Liver (tissue), 9 donors: Measurements from ENCODE around the gene MS4A4E. TPM values are rescaled to one million over a fixed set of nuclear protein-coding genes. Genes with fewer than 3 reads are reported as not detected.
"Not testable (repeated sequence)": the region's sequence is repeated elsewhere in the genome, so short reads cannot be mapped to it uniquely, and the experiment has no call there.

ENCODE experiments used
- DNase-seq: peaks from one replicate; pipeline ENCODE4 v3.0.0-alpha.2; 2017; ENCODE audit warnings: low spot score
- H3K27ac ChIP-seq, 2 donors: one replicate each; pipeline ENCODE4 v1.7.0; 2013; ENCODE audit warnings: inconsistent platforms in 2 of 2, low read length in 2 of 2, control low read depth in 1 of 2, low read depth in 1 of 2, mild to moderate bottlenecking in 1 of 2
- H3K27me3 ChIP-seq, 4 donors: one replicate each; pipeline versions ENCODE4 v1.6.1 to v1.7.0; 2013; ENCODE audit warnings: low read length in 3 of 4, inconsistent platforms in 1 of 4, mild to moderate bottlenecking in 1 of 4, moderate library complexity in 1 of 4; ENCODE audit not compliant: control insufficient read depth in 4 of 4, insufficient read depth in 4 of 4
- H3K36me3 ChIP-seq, 4 donors: one replicate each; pipeline versions ENCODE4 v1.6.1 to v1.7.0; 2013; ENCODE audit warnings: low read length in 3 of 4, mild to moderate bottlenecking in 3 of 4, low read depth in 1 of 4, moderate library complexity in 1 of 4; ENCODE audit not compliant: control insufficient read depth in 4 of 4, insufficient read depth in 3 of 4
- H3K4me1 ChIP-seq, 4 donors: one replicate each; pipeline versions ENCODE4 v1.6.1 to v1.7.0; 2013; ENCODE audit warnings: low read length in 3 of 4, mild to moderate bottlenecking in 3 of 4, moderate library complexity in 1 of 4; ENCODE audit not compliant: control insufficient read depth in 4 of 4, insufficient read depth in 4 of 4
- H3K4me3 ChIP-seq, 3 donors: one replicate each; pipeline versions ENCODE4 v1.6.1 to v1.7.0; 2013; ENCODE audit warnings: low read length in 3 of 3, control low read depth in 1 of 3, low read depth in 1 of 3, mild to moderate bottlenecking in 1 of 3
- H3K9ac ChIP-seq, 2 donors: one replicate each; pipeline ENCODE4 v1.7.0; 2013; ENCODE audit warnings: low read length in 2 of 2, mild to moderate bottlenecking in 2 of 2, moderate library complexity in 2 of 2, control low read depth in 1 of 2, low read depth in 1 of 2
- H3K9me3 ChIP-seq, 4 donors: one replicate each; pipeline versions ENCODE4 v1.6.1 to v1.7.0; 2013; ENCODE audit warnings: low read length in 3 of 4; ENCODE audit not compliant: control insufficient read depth in 4 of 4
- ATF3 ChIP-seq: IDR thresholded peaks from 2 replicates; pipeline ENCODE4 v1.6.1; 2016; ENCODE audit warnings: antibody characterized with exemption
- FOXA1 ChIP-seq: IDR thresholded peaks from 2 replicates; pipeline ENCODE4 v1.6.1; 2016; ENCODE audit warnings: antibody characterized with exemption
- FOXA2 ChIP-seq: IDR thresholded peaks from 2 replicates; pipeline ENCODE4 v1.6.1; 2016; ENCODE audit warnings: antibody characterized with exemption
- GABPA ChIP-seq, 2 donors: IDR thresholded peaks in 1 of 2; conservative IDR thresholded peaks in 1 of 2; 2 replicates each; pipeline ENCODE4 v1.6.1; 2016; ENCODE audit warnings: antibody characterized with exemption in 2 of 2, mild to moderate bottlenecking in 1 of 2, moderate library complexity in 1 of 2
- HNF4A ChIP-seq, 2 donors: conservative IDR thresholded peaks; 2 replicates each; pipeline ENCODE4 v1.6.1; 2016; ENCODE audit warnings: antibody characterized with exemption in 2 of 2, mild to moderate bottlenecking in 2 of 2
- HNF4G ChIP-seq: IDR thresholded peaks from 2 replicates; pipeline ENCODE4 v1.6.1; 2016; ENCODE audit warnings: antibody characterized with exemption
- NR2F2 ChIP-seq: IDR thresholded peaks from 2 replicates; pipeline ENCODE4 v1.6.1; 2016; ENCODE audit warnings: antibody characterized with exemption
- RAD21 ChIP-seq, 2 donors: IDR thresholded peaks; 2 replicates each; pipeline ENCODE4 v1.6.1; 2016; ENCODE audit warnings: antibody characterized with exemption in 2 of 2, mild to moderate bottlenecking in 2 of 2
- REST ChIP-seq: IDR thresholded peaks from 2 replicates; pipeline ENCODE4 v1.6.1; 2016; ENCODE audit warnings: antibody characterized with exemption, mild to moderate bottlenecking
- RXRA ChIP-seq, 2 donors: IDR thresholded peaks; 2 replicates each; pipeline ENCODE4 v1.6.1; 2017 to 2018; ENCODE audit warnings: antibody characterized with exemption in 2 of 2, mild to moderate bottlenecking in 1 of 2
- SP1 ChIP-seq: IDR thresholded peaks from 2 replicates; pipeline ENCODE4 v1.6.1; 2018; ENCODE audit warnings: antibody characterized with exemption, mild to moderate bottlenecking
- TAF1 ChIP-seq: conservative IDR thresholded peaks from 2 replicates; pipeline ENCODE4 v1.6.1; 2016; ENCODE audit warnings: antibody characterized with exemption, mild to moderate bottlenecking
- YY1 ChIP-seq: IDR thresholded peaks from 2 replicates; pipeline ENCODE4 v1.6.1; 2016; ENCODE audit warnings: antibody characterized with exemption, mild to moderate bottlenecking
- ZBTB33 ChIP-seq: IDR thresholded peaks from 2 replicates; pipeline ENCODE4 v1.6.1; 2016; ENCODE audit warnings: antibody characterized with exemption
- WGBS: extraction: QIAGEN DNeasy Blood & Tissue Kit; methylation state at CpG from one replicate; pipeline ENCODE4 v1.1.7; 2013; 5-methylcytosine and 5-hydroxymethylcytosine counted together
- polyA plus RNA-seq, 2 donors: library from polyadenylated mRNA; stranded (reverse) in 1 of 2; unstranded in 1 of 2; fragments of 200-250 nt in 1 of 2; fragments of >200 nt in 1 of 2; fragmentation: Nextera tagmentation in 1 of 2; extraction: Ambion mirVana in 1 of 2; gene quantifications; one replicate each; pipeline versions ENCODE4 v1.2.1 to v1.2.3, GENCODE V29; 2013 to 2015
- total RNA-seq, 2 donors: library from RNA; depleted of rRNA; stranded (reverse); fragments of >200 nt; gene quantifications; one replicate each; pipeline ENCODE4 v1.2.3, GENCODE V29; 2014
- TF ChIP-seq, protein P1 (sequence below): IDR thresholded peaks from 2 replicates; pipeline ENCODE4 v1.6.1; 2016; ENCODE audit warnings: antibody characterized with exemption
- donor health status: healthy.
- donor health status: healthy.
- donor health status: healthy.
- donor health status: healthy.
- donor health status: healthy.

The MS4A4E gene
- total and polyA plus RNA-seq, 4 donors, result 0.23 to 2.1 (median 0.78) TPM

GRCh38 chr11:60155931-60156330 lies 87.0 kb downstream of the MS4A4E start:
- Histone ChIP-seq H3K27ac (no peak overlapping the region), H3K4me3 (no peak overlapping the region), H3K9ac (no peak overlapping the region), H3K36me3 (no peaks in the 10 kb centered on the region), H3K9me3 (peaks cover 0 to 3% (median 0%) of the 10 kb centered on the region in 4 donors), H3K4me1 (no peaks in the 10 kb centered on the region), H3K27me3 (no peaks in the 10 kb centered on the region)
- TF ChIP-seq REST (no peak), FOXA2 (no peak), RXRA (IDR thresholded peaks at IDR 0.05) (no peak), GABPA (IDR thresholded peaks at IDR 0.05 in 1 of 2, conservative IDR thresholded peaks at IDR 0.05 in 1 of 2) (no peak), TAF1 (no peak), YY1 (no peak), HNF4A (conservative IDR thresholded peaks at IDR 0.05) (no peak), ZBTB33 (no peak), HNF4G (no peak), SP1 (no peak), NR2F2 (no peak)
- TF ChIP-seq, protein P1, sequence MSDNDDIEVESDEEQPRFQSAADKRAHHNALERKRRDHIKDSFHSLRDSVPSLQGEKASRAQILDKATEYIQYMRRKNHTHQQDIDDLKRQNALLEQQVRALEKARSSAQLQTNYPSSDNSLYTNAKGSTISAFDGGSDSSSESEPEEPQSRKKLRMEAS, result no peak
- WGBS, result 69% methylated on average over 3 of the region's 3 CpGs
- DNase-seq, result no peak

- not testable (repeated sequence) for H3K9me3 ChIP-seq, H3K4me1 ChIP-seq, H3K4me3 ChIP-seq, DNase-seq, H3K36me3 ChIP-seq, H3K27ac ChIP-seq, H3K27me3 ChIP-seq, H3K9ac ChIP-seq
These were observed 90.2 kb downstream of the MS4A4E start for GRCh38 chr11:60152727-60153126.

DNA sequence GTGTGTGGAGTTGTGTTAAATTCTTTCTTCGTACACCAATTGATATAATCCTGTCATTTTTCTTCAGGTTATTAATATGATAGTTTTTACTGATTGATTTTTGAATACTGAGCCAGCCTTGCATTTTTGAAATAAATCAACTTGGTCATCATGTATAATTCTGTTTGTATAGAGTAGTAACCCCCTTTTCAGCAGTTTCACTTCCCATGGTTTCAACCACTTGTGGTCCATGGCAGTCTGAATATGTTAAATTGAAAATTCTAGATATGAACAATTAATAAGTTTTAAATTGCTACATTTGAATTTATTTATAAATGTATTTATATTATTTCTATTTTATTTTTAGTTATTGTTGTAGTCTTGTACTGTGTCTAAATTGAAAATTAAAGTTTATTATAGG lies 92.7 kb downstream of the MS4A4E start:
- TF ChIP-seq ATF3 (no peak), ZBTB33 (no peak), HNF4A (conservative IDR thresholded peaks at IDR 0.05) (no peak), RXRA (IDR thresholded peaks at IDR 0.05) (no peak), RAD21 (IDR thresholded peaks at IDR 0.05) (no peak), FOXA1 (no peak), YY1 (no peak)
- TF ChIP-seq, protein P1, result no peak
- Histone ChIP-seq H3K9me3 (no peaks in the 10 kb centered on the region), H3K9ac (no peak overlapping the region), H3K4me1 (no peaks in the 10 kb centered on the region), H3K27ac (no peak overlapping the region), H3K4me3 (no peak overlapping the region), H3K27me3 (no peaks in the 10 kb centered on the region), H3K36me3 (no peaks in the 10 kb centered on the region)
- 61% methylated on average over 1 of the region's 1 CpG for WGBS
- DNase-seq, result no peak
